ENCODE results near the gene CBX7. TPM values are rescaled to one million over a fixed set of nuclear protein-coding genes. Genes with fewer than 3 reads are reported as not detected.

CBX7 gene
- polyA plus RNA-seq, 1 donor: 15.3 TPM

Other genes starting within 250 kb of the CBX7 start
- gene APOBEC3A, start 195.1 kb downstream of the CBX7 start, polyA plus RNA-seq: 0.07 TPM
- 3.8 TPM for gene APOBEC3B, start 170.3 kb downstream of the CBX7 start, polyA plus RNA-seq
- gene APOBEC3C, start 138.4 kb downstream of the CBX7 start, polyA plus RNA-seq: 13.9 TPM
- gene APOBEC3D, start 131.6 kb downstream of the CBX7 start, polyA plus RNA-seq: 2.9 TPM
- 3.9 TPM for gene APOBEC3F, start 111.8 kb downstream of the CBX7 start, polyA plus RNA-seq
- 7.0 TPM for gene APOBEC3G, start 75.4 kb downstream of the CBX7 start, polyA plus RNA-seq
- gene APOBEC3H, start 55.4 kb downstream of the CBX7 start, polyA plus RNA-seq: 0.42 TPM
- 7.4 TPM for gene PDGFB, start 92.3 kb upstream of the CBX7 start, polyA plus RNA-seq
- 3,924 TPM for gene RPL3, start 166.9 kb upstream of the CBX7 start, polyA plus RNA-seq
- 11.2 TPM for gene SYNGR1, start 197.3 kb upstream of the CBX7 start, polyA plus RNA-seq
- 25.0 TPM for gene TAB1, start 247.1 kb upstream of the CBX7 start, polyA plus RNA-seq